T-helper 17 cell (primary cell): Measurements from ENCODE around the gene SPATA31C2. TPM values are rescaled to one million over a fixed set of nuclear protein-coding genes. Genes with fewer than 3 reads are reported as not detected.
"Not testable (repeated sequence)": the region's sequence is repeated elsewhere in the genome, so short reads cannot be mapped to it uniquely, and the experiment has no call there.

Source experiments
- ATAC-seq: fragments of 150-1000 bp; cut with Tn5 transposase; 2 replicates; pipeline ENCODE4 v1.10.0; 2021; ENCODE audit warnings: mild to moderate bottlenecking, moderate library complexity
- DNase-seq, 3 donors: peaks; one replicate each; pipeline versions ENCODE4 v3.0.0 to v3.0.0-alpha.2; 2020 to 2021
- H3K9me3 ChIP-seq: one replicate; pipeline ENCODE4 v1.7.0; 2013; ENCODE audit warnings: low read length, mild to moderate bottlenecking; ENCODE audit not compliant: control insufficient read depth, poor library complexity, severe bottlenecking
- H3K27ac Mint-ChIP-seq: one replicate; pipeline ENCODE4 v1.8.0; 2022; ENCODE audit warnings: mild to moderate bottlenecking, moderate library complexity, mixed read lengths
- H3K27me3 Mint-ChIP-seq: one replicate; pipeline ENCODE4 v1.8.0; 2022; ENCODE audit warnings: mixed read lengths
- H3K36me3 Mint-ChIP-seq: one replicate; pipeline ENCODE4 v1.8.0; 2022; ENCODE audit warnings: low read depth, mixed read lengths
- H3K4me1 Mint-ChIP-seq: one replicate; pipeline ENCODE4 v1.8.0; 2022; ENCODE audit warnings: mild to moderate bottlenecking, mixed read lengths
- H3K4me3 Mint-ChIP-seq: one replicate; pipeline ENCODE4 v1.8.0; 2022; ENCODE audit warnings: mild to moderate bottlenecking, moderate library complexity, mixed read lengths
- total RNA-seq, 4 donors: library from RNA in 2 of 4; stranded (reverse) in 2 of 4; gene quantifications; one replicate each; pipeline ENCODE4 v1.2.3 and lab custom pipeline; 2022 to 2026

Gene SPATA31C2
- total RNA-seq (not detected), total RNA-seq (lab: John Stamatoyannopoulos, UW) (0 to 0.08 reads per million in 2 donors)

GRCh38 chr9:88138375-88138774, at the start of gene SPATA31C2:
TSS of gene SPATA31C2 (minus strand) at chr9:88138475. CDS start at chr9:88138446, 29 bp downstream.
- not testable (repeated sequence) for ATAC-seq

DNA sequence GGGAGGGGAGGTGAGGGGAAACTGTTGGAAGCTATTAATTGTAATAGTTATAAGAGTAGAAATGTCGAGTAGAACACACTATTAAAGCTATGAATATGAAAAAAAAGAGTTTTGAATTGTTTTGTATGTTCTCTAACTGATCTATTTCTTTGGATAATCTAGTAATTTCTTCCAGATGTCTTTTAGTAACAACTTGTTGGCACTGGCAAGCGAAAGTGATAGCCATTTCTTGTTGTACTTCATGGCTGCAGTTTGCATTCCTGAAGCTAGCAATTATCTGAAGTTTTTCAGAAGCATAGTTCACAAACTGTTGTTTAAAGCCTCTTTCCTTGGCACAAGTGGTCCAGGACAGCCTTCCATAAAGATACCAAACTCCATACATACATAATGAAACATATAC, 49.4 kb upstream of the SPATA31C2 start:
- ATAC-seq, result no peak
- no peak overlapping the region for H3K27ac Mint-ChIP-seq
- no peaks in the 10 kb centered on the region for H3K4me1 Mint-ChIP-seq
- no peak overlapping the region for H3K4me3 Mint-ChIP-seq
- H3K27me3 Mint-ChIP-seq, result peaks cover 66% of the 10 kb centered on the region
- H3K9me3 ChIP-seq, result no peaks in the 10 kb centered on the region
- H3K36me3 Mint-ChIP-seq, result no peaks in the 10 kb centered on the region
- DNase-seq, result no peak

More at GRCh38 chr9:88138375-88138774, at the start of gene SPATA31C2:
- H3K9me3 ChIP-seq, H3K27ac Mint-ChIP-seq, H3K4me1 Mint-ChIP-seq, H3K36me3 Mint-ChIP-seq, DNase-seq, H3K4me3 Mint-ChIP-seq, H3K27me3 Mint-ChIP-seq: not testable (repeated sequence)

DNA sequence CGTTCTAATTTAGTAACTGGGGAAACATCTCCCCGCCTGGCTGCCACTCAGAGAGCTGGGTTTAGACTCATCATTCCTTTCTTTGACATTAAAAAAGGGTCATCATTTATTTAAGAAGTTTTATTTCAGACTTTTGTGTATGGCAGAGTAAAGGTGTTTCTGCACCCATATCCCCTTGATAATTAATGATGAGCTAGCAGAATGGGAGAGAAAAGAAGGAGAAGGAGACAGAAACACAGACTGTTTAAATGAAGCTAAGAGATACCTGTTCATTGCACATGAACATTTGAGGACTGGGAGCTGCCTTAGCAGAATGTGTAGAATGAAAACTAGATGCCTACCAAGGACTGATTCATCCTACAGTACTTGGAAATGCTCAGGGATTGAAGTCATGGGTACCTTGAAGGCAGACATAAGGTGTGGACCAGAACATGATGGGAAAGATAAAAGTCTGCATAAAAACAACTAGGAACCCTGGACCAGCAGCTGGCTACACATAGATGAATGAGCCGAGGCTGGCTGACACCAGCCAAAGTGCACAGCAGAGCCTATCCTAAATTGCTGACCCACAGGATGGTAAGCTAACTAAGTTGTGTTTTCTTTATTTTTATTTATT, 48.3 kb upstream of the SPATA31C2 start:
- Mint-ChIP-seq H3K27me3 (peaks cover 65% of the 10 kb centered on the region), H3K4me1 (no peaks in the 10 kb centered on the region), H3K27ac (no peak overlapping the region), H3K36me3 (no peaks in the 10 kb centered on the region), H3K4me3 (no peak overlapping the region)
- no peaks in the 10 kb centered on the region for H3K9me3 ChIP-seq
- DNase-seq (no peak), ATAC-seq (no peak)

DNA sequence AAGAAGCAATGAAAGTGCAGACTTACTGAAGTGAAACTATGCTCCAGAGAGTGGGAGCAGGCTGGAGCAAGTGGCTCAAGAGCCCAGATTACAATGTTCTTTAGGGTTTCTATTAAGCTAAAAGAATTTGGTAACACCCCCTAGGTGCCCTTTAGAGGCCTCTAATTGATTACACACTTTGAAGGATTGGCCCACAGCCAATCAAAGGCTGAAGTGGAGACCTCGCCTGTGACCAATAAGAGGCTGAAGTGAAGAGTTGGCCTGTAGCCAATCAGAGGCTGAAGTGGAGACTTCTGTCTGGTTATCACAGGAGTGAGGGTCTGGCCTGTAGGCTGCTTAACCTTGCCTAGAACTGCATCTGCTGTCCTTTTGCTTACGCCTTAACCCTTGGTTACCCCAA, 46.7 kb upstream of the SPATA31C2 start:
- H3K4me1 Mint-ChIP-seq, result peaks cover 6% of the 10 kb centered on the region
- H3K36me3 Mint-ChIP-seq, result no peaks in the 10 kb centered on the region
- H3K4me3 Mint-ChIP-seq, result no peak overlapping the region
- H3K27ac Mint-ChIP-seq, result no peak overlapping the region
- ATAC-seq, result no peak
- no peaks in the 10 kb centered on the region for H3K9me3 ChIP-seq
- H3K27me3 Mint-ChIP-seq, result peaks cover 64% of the 10 kb centered on the region
- no peak for DNase-seq

- DNase-seq (no peak), ATAC-seq (no peak)
- no peaks in the 10 kb centered on the region for H3K9me3 ChIP-seq
- H3K27me3 Mint-ChIP-seq, result peaks cover 55% of the 10 kb centered on the region
- no peak overlapping the region for H3K4me3 Mint-ChIP-seq
- H3K4me1 Mint-ChIP-seq, result peaks cover 9% of the 10 kb centered on the region
- no peaks in the 10 kb centered on the region for H3K36me3 Mint-ChIP-seq
- H3K27ac Mint-ChIP-seq, result no peak overlapping the region
Observed at GRCh38 chr9:88183798-88184495, 45.7 kb upstream of the SPATA31C2 start.

- no peak overlapping the region for H3K4me3 Mint-ChIP-seq
- no peaks in the 10 kb centered on the region for H3K36me3 Mint-ChIP-seq
- no peak for ATAC-seq
- peaks cover 53% of the 10 kb centered on the region for H3K27me3 Mint-ChIP-seq
- no peak overlapping the region for H3K27ac Mint-ChIP-seq
- no peak for DNase-seq
- peaks cover 15% of the 10 kb centered on the region for H3K4me1 Mint-ChIP-seq
- H3K9me3 ChIP-seq, result no peaks in the 10 kb centered on the region
Observed at GRCh38 chr9:88182501-88182900, 44.2 kb upstream of the SPATA31C2 start.

DNA sequence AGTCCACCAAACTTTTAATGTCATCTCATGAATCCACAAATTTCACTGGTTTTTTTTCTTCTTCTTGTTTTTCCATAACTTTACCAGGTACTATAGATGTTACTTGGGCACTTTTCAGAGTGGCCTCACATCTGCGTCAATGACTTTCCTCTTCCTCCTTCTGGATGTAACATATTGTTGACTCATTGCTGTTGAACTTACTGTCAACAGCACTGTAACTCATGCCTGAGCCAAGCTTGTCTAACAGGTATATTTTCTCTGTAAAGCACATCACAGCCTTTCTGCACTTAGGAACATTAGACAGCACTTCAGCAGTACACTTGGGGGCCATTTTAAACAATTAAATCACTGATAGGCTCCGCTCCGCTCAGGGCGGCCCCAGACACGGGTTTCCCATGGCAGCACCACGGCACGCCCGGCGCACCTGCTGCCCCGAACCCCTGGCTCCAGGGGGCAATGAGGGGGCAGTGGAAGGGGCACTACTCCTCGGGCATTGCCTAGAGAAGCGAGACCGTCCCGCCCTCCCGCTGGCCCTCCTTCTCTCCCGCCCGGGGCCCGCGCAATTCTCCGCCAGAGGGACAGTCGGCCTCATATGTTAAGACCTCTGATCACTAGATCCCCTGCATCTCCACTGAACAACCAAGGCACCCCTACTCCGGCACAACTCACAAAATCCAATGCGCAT, 41.9 kb upstream of the SPATA31C2 start:
- Mint-ChIP-seq H3K4me1 (peaks cover 15% of the 10 kb centered on the region), H3K4me3 (no peak overlapping the region), H3K27me3 (peaks cover 46% of the 10 kb centered on the region), H3K36me3 (no peaks in the 10 kb centered on the region), H3K27ac (peak overlapping the region; percentile 59)
- no peaks in the 10 kb centered on the region for H3K9me3 ChIP-seq
- DNase-seq (no peak), ATAC-seq (no peak)

DNA sequence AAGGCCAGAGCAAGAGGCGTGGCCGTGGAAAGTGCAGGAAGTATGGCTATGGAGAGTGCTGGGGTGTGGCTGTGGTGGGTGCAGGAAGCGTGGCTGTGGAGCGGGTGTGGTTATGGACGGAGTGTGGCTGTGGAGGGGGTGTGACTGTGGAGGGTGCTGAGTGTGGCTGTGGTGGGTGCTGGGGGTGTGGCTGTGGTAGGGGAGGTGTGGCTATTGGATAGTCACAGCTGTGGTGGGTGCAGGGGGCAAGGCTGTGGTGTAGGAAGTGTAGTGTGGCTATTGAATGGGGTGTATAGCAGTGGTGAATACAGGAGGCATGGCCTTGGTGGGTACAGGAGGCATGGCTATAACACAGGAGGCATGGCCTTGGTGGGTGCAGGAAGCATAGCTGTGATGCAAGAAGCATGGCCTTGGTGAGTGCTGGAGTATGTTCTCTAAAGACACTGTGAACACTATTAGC, 40.8 kb upstream of the SPATA31C2 start:
- ATAC-seq, result peak; percentile 64
- peaks cover 15% of the 10 kb centered on the region for H3K4me1 Mint-ChIP-seq
- no peaks in the 10 kb centered on the region for H3K9me3 ChIP-seq
- no peak for DNase-seq
- H3K36me3 Mint-ChIP-seq, result no peaks in the 10 kb centered on the region
- H3K27ac Mint-ChIP-seq, result no peak overlapping the region
- peaks cover 39% of the 10 kb centered on the region for H3K27me3 Mint-ChIP-seq
- no peak overlapping the region for H3K4me3 Mint-ChIP-seq

DNA sequence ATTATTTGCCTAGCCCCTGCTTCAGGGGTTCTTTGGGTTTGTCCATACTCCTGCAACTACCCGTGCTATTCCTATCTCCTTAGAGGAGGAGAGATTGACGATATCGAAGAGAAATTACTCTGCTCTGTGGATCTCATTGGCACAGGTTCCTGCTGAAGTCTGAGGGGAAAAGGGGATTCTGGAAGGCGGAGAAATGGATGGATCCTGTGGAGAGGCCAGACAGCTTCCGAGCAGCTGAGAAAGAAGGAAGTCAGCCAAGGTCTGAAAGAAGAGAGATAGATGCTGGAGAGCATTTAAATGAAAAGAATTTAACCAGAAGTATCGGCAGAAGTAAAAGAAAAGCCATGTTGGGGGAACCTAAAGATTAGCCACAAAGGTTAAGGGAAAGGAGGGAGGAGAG, 40.4 kb upstream of the SPATA31C2 start:
- Mint-ChIP-seq H3K27ac (no peak overlapping the region), H3K4me1 (peaks cover 15% of the 10 kb centered on the region), H3K36me3 (no peaks in the 10 kb centered on the region), H3K27me3 (peaks cover 35% of the 10 kb centered on the region), H3K4me3 (peak overlapping the region; percentile 1)
- no peak for ATAC-seq
- no peaks in the 10 kb centered on the region for H3K9me3 ChIP-seq
- no peak for DNase-seq

- H3K27ac Mint-ChIP-seq, result no peak overlapping the region
Observed at GRCh38 chr9:88177371-88177770, 39.1 kb upstream of the SPATA31C2 start.

GRCh38 chr9:88174324-88174723, 36.0 kb upstream of the SPATA31C2 start:
- H3K27ac Mint-ChIP-seq, result no peak overlapping the region
- H3K4me1 Mint-ChIP-seq, result peaks cover 9% of the 10 kb centered on the region
- ATAC-seq (no peak), DNase-seq (no peak)
- H3K27me3 Mint-ChIP-seq, result peaks cover 11% of the 10 kb centered on the region
- no peaks in the 10 kb centered on the region for H3K36me3 Mint-ChIP-seq
- H3K4me3 Mint-ChIP-seq, result no peak overlapping the region
- H3K9me3 ChIP-seq, result no peaks in the 10 kb centered on the region

More at GRCh38 chr9:88177371-88177770, 39.1 kb upstream of the SPATA31C2 start:
- Mint-ChIP-seq H3K27me3 (peaks cover 22% of the 10 kb centered on the region), H3K4me1 (peaks cover 15% of the 10 kb centered on the region), H3K36me3 (no peaks in the 10 kb centered on the region), H3K4me3 (no peak overlapping the region)
- no peaks in the 10 kb centered on the region for H3K9me3 ChIP-seq
- DNase-seq, result no peak
- ATAC-seq, result no peak

GRCh38 chr9:88173378-88173999, 35.2 kb upstream of the SPATA31C2 start:
- H3K27me3 Mint-ChIP-seq, result peaks cover 11% of the 10 kb centered on the region
- DNase-seq (peak in 1 of 3 donors; percentile 21), ATAC-seq (peak; percentile 66)
- H3K9me3 ChIP-seq, result no peaks in the 10 kb centered on the region
- no peak overlapping the region for H3K4me3 Mint-ChIP-seq
- peaks cover 1% of the 10 kb centered on the region for H3K4me1 Mint-ChIP-seq
- H3K27ac Mint-ChIP-seq, result no peak overlapping the region
- H3K36me3 Mint-ChIP-seq, result no peaks in the 10 kb centered on the region

DNA sequence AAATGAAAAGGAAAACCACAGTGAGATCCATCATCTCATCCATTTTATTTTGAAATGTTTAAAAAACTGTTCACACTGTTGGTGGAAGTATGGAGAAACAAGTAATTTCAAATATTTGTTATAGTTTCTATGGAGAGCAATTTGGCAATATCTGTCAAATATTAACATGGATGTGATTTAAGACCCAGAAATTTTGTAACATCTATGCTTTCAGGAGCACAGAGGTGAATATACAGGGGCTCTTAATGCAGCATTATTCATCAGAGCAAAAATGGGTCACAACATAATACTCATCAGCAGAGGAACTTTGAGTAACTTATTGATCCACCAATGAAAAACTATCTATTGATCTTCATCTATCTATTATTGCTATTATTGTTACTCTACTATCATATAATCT, 31.4 kb upstream of the SPATA31C2 start:
- Mint-ChIP-seq H3K27ac (no peak overlapping the region), H3K4me3 (no peak overlapping the region), H3K27me3 (peaks cover 14% of the 10 kb centered on the region), H3K4me1 (no peaks in the 10 kb centered on the region), H3K36me3 (no peaks in the 10 kb centered on the region)
- no peaks in the 10 kb centered on the region for H3K9me3 ChIP-seq
- ATAC-seq (no peak), DNase-seq (no peak)
